Neural cell (in vitro differentiated cells): ENCODE data around the gene YWHAB. TPM values are rescaled to one million over a fixed set of nuclear protein-coding genes. Genes with fewer than 3 reads are reported as not detected.

Experiments used
- H2AFZ ChIP-seq: fragments of 200-600, 300-800 bp; sonication (generic), shearing (Covaris generic); 2 replicates; pipeline ENCODE4 v1.6.0; 2014; ENCODE audit warnings: low read depth, mild to moderate bottlenecking, antibody characterized with exemption, low read length, moderate library complexity
- H3F3A ChIP-seq: fragments of 200-600 bp; shearing (Covaris generic); 2 replicates; pipeline ENCODE4 v1.6.1; 2016; ENCODE audit warnings: mild to moderate bottlenecking, moderate library complexity, mixed read lengths, antibody characterized with exemption, low read length; ENCODE audit not compliant: insufficient read depth, poor library complexity, severe bottlenecking
- H3K27ac ChIP-seq: fragments of 200-600, 300-800 bp; sonication (generic), shearing (Covaris generic); 2 replicates; pipeline ENCODE4 v1.5.1; 2014; ENCODE audit warnings: mild to moderate bottlenecking, low read length, moderate library complexity
- H3K27me3 ChIP-seq: fragments of 300-800, 200-600 bp; sonication (generic), shearing (Covaris generic); 2 replicates; pipeline ENCODE4 v1.6.0; 2014; ENCODE audit warnings: mild to moderate bottlenecking, low read depth, low read length, moderate library complexity; ENCODE audit not compliant: insufficient read depth
- H3K36me3 ChIP-seq: fragments of 300-800, 200-600 bp; sonication (generic), shearing (Covaris generic); 2 replicates; pipeline ENCODE4 v1.5.1; 2014; ENCODE audit warnings: mild to moderate bottlenecking, antibody characterized with exemption, low read length, moderate library complexity; ENCODE audit not compliant: insufficient read depth
- H3K4me2 ChIP-seq: fragments of 300-800, 200-600 bp; sonication (generic), shearing (Covaris generic); 2 replicates; pipeline ENCODE4 v1.6.0; 2014; ENCODE audit warnings: mild to moderate bottlenecking, low read length
- H3K4me3 ChIP-seq: fragments of 300-800, 200-600 bp; sonication (generic), shearing (Covaris generic); 2 replicates; pipeline ENCODE4 v1.5.1; 2014; ENCODE audit warnings: mild to moderate bottlenecking, low read length, moderate library complexity
- H3K79me2 ChIP-seq: fragments of 200-600 bp; shearing (Covaris generic); replicated peaks from 2 replicates; pipeline ENCODE4 v1.6.0; 2014; ENCODE audit warnings: mild to moderate bottlenecking, low read length, moderate library complexity; ENCODE audit not compliant: insufficient read depth
- H3K9ac ChIP-seq: fragments of 300-800, 200-600 bp; sonication (generic), shearing (Covaris generic); 2 replicates; pipeline ENCODE4 v1.6.1; 2016; ENCODE audit warnings: mild to moderate bottlenecking, low read length, mixed read lengths
- H3K9me2 ChIP-seq: fragments of 200-600 bp; shearing (Covaris generic); 2 replicates; pipeline ENCODE4 v1.6.1; 2016; ENCODE audit warnings: mild to moderate bottlenecking, low read length, mixed read lengths; ENCODE audit not compliant: insufficient read depth
- H3K9me3 ChIP-seq: fragments of 200-600, 300-800 bp; sonication (generic), shearing (Covaris generic); 2 replicates; pipeline ENCODE4 v1.6.1; 2016; ENCODE audit warnings: mild to moderate bottlenecking, mixed run types, low read length, moderate library complexity, mixed read lengths
- H4K20me1 ChIP-seq: fragments of 200-600 bp; shearing (Covaris generic); 2 replicates; pipeline ENCODE4 v1.6.1; 2016; ENCODE audit warnings: mild to moderate bottlenecking, mixed run types; ENCODE audit not compliant: insufficient read depth
- CTCF ChIP-seq: fragments of 450-650 bp; IDR thresholded peaks from 2 replicates; pipeline ENCODE4 v1.5.1; 2014; ENCODE audit warnings: antibody characterized with exemption, mild to moderate bottlenecking, moderate library complexity; ENCODE audit not compliant: poor library complexity, severe bottlenecking
- EP300 ChIP-seq: fragments of 450-650 bp; conservative IDR thresholded peaks from 2 replicates; pipeline ENCODE4 v1.6.1; 2014; ENCODE audit warnings: antibody characterized with exemption, mild to moderate bottlenecking, moderate library complexity; ENCODE audit not compliant: poor library complexity, severe bottlenecking
- EZH2 ChIP-seq: fragments of 200-600, 300-800 bp; shearing (Covaris generic), sonication (generic); IDR thresholded peaks from 2 replicates; pipeline ENCODE4 v1.6.1; 2014; ENCODE audit warnings: antibody characterized with exemption, low read length, borderline replicate concordance, mild to moderate bottlenecking; ENCODE audit not compliant: insufficient read depth, poor library complexity, severe bottlenecking
- MXI1 ChIP-seq: fragments of 450-650 bp; conservative IDR thresholded peaks from 2 replicates; pipeline ENCODE4 v1.6.1; 2014; ENCODE audit warnings: antibody characterized with exemption, mild to moderate bottlenecking; ENCODE audit not compliant: poor library complexity, severe bottlenecking
- POLR2AphosphoS5 ChIP-seq: IDR thresholded peaks from 2 replicates; pipeline ENCODE4 v1.6.1; 2012
- RAD21 ChIP-seq: fragments of 450-650 bp; conservative IDR thresholded peaks from 2 replicates; pipeline ENCODE4 v1.6.1; 2014; ENCODE audit warnings: antibody characterized with exemption, mild to moderate bottlenecking, moderate library complexity
- REST ChIP-seq: IDR thresholded peaks from 2 replicates; pipeline ENCODE4 v1.6.1; 2012; ENCODE audit warnings: borderline replicate concordance
- SMC3 ChIP-seq: fragments of 450-650 bp; conservative IDR thresholded peaks from 2 replicates; pipeline ENCODE4 v1.6.1; 2014; ENCODE audit warnings: antibody characterized with exemption, mild to moderate bottlenecking, moderate library complexity; ENCODE audit not compliant: poor library complexity
- TAF1 ChIP-seq: IDR thresholded peaks from 2 replicates; pipeline ENCODE4 v1.6.1; 2012; ENCODE audit warnings: low read depth
- polyA plus RNA-seq: library from polyadenylated mRNA; depleted of rRNA; stranded (reverse); fragments of >200 nt; gene quantifications from 2 replicates; pipeline ENCODE4 v1.2.3, GENCODE V29; 2014

Gene YWHAB
- polyA plus RNA-seq, 1 donor from 2014 or later: 279 TPM

- Histone ChIP-seq H3K9me3 (no peaks in the 10 kb centered on the region), H3K36me3 (no peaks in the 10 kb centered on the region), H2AFZ (no peak overlapping the region), H3K27ac (no peak overlapping the region), H3K9me2 (no peaks in the 10 kb centered on the region), H3K4me2 (no peak overlapping the region), H4K20me1 (no peaks in the 10 kb centered on the region), H3F3A (no peaks in the 10 kb centered on the region), H3K4me3 (no peak overlapping the region), H3K9ac (no peak overlapping the region), H3K79me2 (no peaks in the 10 kb centered on the region), H3K27me3 (no peaks in the 10 kb centered on the region)
- TF ChIP-seq EP300 (no peak), POLR2AphosphoS5 (no peak), REST (no peak), SMC3 (no peak), TAF1 (no peak), EZH2 (no peak), MXI1 (no peak), CTCF (no peak), RAD21 (no peak)
Observed at GRCh38 chr20:44839481-44839880, 46.0 kb upstream of the YWHAB start.

- Histone ChIP-seq H3K36me3 (no peaks in the 10 kb centered on the region), H4K20me1 (no peaks in the 10 kb centered on the region), H3K9me3 (no peaks in the 10 kb centered on the region), H3F3A (no peaks in the 10 kb centered on the region), H2AFZ (no peak overlapping the region), H3K27ac (no peak overlapping the region), H3K9me2 (no peaks in the 10 kb centered on the region), H3K79me2 (no peaks in the 10 kb centered on the region), H3K4me2 (no peak overlapping the region), H3K9ac (no peak overlapping the region), H3K27me3 (no peaks in the 10 kb centered on the region), H3K4me3 (no peak overlapping the region)
- TF ChIP-seq TAF1 (no peak), EZH2 (no peak), SMC3 (no peak), REST (no peak), POLR2AphosphoS5 (no peak), MXI1 (no peak), CTCF (no peak), RAD21 (no peak), EP300 (no peak)
Observed at GRCh38 chr20:44840826-44841225, 44.7 kb upstream of the YWHAB start.
